Cardiac fibroblast (primary cell): ENCODE results near the gene SERPINB1.

Experiments
- DNase-seq, 2 donors: peaks; one replicate each; pipeline versions ENCODE4 v3.0.0 to v3.0.0-alpha.2; 2010; ENCODE audit warnings: low read depth in 2 of 2
- H3K4me3 ChIP-seq, 2 donors: replicated peaks in 1 of 2; 1 replicate in 1 of 2; 2 replicates in 1 of 2; pipeline ENCODE4 v1.5.1; 2011; ENCODE audit warnings: low read depth in 2 of 2, low read length in 2 of 2, mild to moderate bottlenecking in 2 of 2, moderate library complexity in 1 of 2
- CTCF ChIP-seq: IDR thresholded peaks from one replicate; pipeline ENCODE4 v1.5.1; 2011; ENCODE audit warnings: low read depth, mild to moderate bottlenecking, low read length, inconsistent platforms

Gene SERPINB1

GRCh38 chr6:2799936-2800527 lies 41.6 kb downstream of the SERPINB1 start:
- no peak for DNase-seq
- no peak overlapping the region for H3K4me3 ChIP-seq
- no peak for TF ChIP-seq CTCF

- no peak for DNase-seq
- no peak for TF ChIP-seq CTCF
- no peak overlapping the region for H3K4me3 ChIP-seq
These were observed 43.0 kb downstream of the SERPINB1 start for GRCh38 chr6:2798586-2799134.

GRCh38 chr6:2797564-2798031 lies 44.1 kb downstream of the SERPINB1 start:
- no peak for TF ChIP-seq CTCF
- H3K4me3 ChIP-seq, result no peak overlapping the region
- DNase-seq, result no peak

GRCh38 chr6:2796861-2797260 lies 44.8 kb downstream of the SERPINB1 start:
- no peak overlapping the region for H3K4me3 ChIP-seq
- no peak for DNase-seq
- TF ChIP-seq CTCF, result no peak

- TF ChIP-seq CTCF, result no peak
- no peak for DNase-seq
- H3K4me3 ChIP-seq, result no peak overlapping the region
These were observed 45.7 kb downstream of the SERPINB1 start for GRCh38 chr6:2795956-2796355.

GRCh38 chr6:2795162-2795561 lies 46.5 kb downstream of the SERPINB1 start:
- H3K4me3 ChIP-seq, result no peak overlapping the region
- DNase-seq, result no peak
- TF ChIP-seq CTCF, result no peak
